Stimulated activated CD4-positive, alpha-beta T cell treated with anti-CD3 and anti-CD28 coated beads, Interleukin-12 subunit alpha, Interleukin-12 subunit beta, amount 100 ng/mL, for 48 hours (primary cell): ENCODE measurements around the gene STEAP4.
"Not testable (repeated sequence)": the region's sequence is repeated elsewhere in the genome, so short reads cannot be mapped to it uniquely, and the experiment has no call there.

Source experiments
- DNase-seq, 3 donors: peaks; one replicate each; pipeline ENCODE4 v3.0.0-alpha.2; 2020; ENCODE audit warnings: low read depth in 2 of 3, low spot score in 1 of 3

Gene STEAP4

DNA sequence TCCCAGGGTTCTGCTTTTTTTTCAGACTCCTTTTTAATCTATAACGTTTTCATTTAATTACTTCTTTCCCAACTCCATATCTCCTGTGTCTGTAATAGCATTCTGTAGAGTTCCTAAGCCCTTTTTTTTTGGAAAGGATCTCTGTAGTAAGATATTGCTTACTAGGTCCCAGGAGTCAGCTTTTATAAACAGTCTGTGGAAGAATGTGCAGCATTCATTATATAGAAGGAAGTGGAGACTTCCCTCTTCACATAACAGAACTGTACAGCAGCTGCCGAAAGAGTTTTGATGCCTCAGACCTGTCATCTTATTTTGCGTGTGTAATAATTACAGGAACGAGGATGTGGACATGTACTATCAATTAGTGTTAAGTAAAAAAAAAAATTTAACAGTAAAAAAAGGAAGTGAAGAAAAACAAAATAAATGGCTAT is 7.4 kb upstream of the STEAP4 start:
- no peak for DNase-seq

DNA sequence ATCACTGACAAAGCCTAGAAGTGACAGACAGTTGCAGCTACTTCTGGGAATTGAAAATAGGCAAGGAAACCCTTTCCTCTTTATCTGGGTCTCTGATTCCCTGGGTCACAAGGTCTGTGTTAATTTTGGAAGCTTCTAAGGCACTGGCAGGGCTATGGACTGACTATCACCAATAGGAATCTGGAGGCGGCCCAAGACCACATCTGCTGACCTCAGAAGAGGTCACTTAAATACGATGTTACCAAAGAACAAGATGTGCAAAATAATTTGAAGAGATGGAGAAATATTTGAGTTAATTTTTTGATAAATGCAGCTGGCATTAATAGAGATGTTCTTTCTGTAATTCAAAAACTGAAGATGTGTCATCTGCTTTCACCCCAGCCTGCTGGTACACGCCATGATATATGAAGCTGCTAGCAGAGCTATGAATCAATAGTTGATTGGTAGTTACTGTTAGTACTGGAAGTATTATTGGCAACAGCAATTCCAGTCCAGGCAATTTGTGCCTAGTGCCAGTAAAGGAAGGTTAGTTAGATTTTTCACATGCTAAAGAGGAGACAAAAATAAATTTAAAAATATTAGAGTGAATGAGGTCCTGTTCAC is 5.5 kb upstream of the STEAP4 start:
- no peak for DNase-seq

DNA sequence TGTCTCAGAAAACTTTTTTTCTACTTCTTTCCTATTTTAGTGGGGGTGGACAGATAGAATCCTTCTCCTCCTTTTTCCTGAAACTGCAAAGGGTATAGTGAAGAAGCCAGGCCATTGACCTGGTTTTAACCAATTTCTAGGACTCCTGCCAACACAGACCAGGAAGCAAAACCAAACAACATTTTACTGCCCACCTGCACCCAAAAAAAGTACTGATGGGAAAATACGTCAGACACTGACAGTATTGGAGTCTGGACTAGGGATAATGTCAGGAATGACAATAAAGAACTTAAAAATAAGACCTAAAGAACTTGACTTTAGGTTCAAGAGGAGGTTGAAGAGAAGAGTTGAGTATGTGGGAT is 5.0 kb upstream of the STEAP4 start:
- no peak for DNase-seq

DNA sequence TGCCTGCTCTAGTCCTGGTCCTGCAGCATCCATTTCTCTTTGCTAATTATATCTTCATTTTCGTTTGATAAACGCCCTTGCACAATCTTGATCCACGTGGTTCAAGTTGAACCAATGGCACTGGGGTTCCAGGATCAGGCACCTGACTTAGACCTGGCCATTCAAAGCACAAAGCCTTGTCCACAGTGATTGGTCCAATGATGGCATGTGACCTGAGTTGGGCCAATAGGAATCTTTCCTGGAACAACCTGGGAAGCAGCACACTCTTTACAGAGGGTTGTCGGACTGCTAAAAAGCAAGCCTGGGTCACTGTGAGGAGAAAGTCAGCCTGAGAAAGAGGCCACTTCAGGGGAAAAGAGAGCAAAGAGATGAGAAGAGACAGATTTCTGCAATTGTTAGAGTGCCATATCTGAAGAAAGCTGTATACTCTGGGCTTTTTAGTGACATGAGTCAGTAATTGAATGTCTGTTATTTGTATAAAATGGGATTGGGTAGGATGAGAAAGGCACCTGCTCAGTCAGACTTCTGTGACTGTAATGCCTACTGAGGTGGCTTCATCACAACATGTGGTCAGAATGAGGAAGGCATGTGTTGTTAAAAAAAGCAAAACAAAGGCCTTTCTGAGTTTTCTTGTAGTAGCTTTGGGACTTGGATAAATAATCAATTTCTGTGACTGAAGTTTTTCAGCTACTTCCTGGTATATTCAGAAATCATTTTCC is 4.4 kb upstream of the STEAP4 start:
- DNase-seq, result no peak

DNA sequence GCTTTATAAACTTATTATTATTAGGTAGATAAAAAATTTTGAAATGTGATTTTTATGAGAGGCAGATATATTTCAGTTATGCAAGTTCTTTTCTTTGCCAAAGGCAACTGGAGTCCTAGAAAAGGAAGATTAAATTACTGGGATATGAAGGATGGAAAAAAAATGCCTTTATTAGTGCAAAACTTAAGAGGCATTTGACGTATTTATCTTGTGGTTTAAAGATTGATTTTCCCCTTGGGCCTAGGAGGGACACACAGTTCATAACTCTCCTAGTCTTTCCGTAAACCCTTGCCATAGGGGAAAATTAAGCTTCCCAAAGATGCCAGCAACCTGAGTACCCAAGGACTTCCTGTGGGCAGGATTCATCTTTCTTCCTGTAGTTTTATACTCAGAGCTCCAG is 3.1 kb upstream of the STEAP4 start:
- no peak for DNase-seq

DNA sequence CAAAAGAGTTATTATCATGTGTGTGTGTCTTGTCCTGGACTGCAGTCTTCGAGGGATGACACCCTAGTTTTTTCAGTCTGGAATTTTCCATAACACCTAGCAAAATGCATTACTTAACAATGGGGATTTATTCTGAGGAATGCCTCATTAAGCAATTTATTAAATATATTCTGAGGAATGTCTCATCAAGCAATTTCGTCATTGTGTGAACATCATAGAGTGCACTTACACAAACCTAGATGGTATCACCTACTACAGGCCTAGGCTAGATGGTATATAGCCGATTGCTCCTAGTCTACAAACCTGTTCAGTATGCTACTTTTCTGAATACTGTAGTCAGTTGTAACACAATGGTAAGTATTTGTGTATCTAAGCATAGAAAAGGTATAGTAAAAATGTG is 1.1 kb upstream of the STEAP4 start:
- no peak for DNase-seq

DNA sequence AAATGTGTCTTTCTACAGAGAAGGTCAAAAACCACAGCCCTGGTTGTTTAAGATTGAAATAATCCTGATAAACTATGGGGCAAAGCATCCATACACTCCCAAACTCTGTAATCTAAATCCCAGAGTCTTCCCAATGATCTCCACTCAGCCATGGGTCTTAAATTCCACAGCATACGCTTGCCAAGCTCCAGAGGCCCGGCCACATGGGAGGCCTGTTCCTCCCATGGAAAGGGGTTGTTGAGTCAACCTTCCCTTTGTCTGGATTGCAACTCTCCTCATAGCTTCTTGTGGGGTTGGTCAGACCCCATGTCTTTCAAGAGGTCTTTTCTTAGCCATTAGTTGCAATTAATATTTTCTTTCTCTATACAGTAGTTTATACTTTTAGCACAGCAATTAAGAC is 718 bp upstream of the STEAP4 start:
- no peak for DNase-seq

DNA sequence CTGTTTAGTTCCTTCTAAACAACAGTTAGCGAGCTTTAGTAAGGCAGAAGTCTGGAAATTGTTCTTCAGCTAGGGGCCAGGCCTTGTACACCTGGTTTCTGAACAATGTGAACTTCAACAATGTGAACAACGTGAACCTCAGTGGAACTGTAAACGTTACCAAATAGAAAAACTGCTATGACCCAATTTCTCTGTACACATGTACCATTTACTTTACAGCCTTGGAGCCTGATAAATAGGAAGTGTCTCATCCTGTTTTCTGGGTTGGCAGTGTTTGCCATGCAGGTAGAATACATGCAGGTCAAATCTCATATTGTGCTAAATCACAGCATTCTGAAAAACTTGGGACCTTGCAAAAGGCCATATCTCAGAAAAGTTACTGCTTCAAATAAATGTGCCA is 1.6 kb downstream of the STEAP4 start:
- DNase-seq, result no peak

DNA sequence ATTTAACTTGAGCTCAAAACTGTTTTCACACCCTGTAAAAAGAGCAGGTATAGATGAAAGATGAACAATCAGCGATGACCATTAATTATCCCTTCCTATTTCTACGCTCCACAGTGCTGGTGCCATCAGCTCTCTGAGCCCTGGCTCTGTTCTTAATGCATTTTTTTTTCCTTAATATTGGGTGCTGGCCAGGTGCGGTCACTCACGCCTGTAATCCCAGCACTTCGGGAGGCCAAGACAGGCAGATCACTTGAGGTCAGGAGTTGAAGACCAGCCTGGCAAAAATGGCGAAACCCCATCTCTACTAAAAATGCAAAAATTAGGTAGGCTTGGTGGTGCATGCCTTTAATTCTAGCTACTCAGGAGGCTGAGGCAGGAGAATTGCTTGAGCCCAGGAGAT is 4.2 kb downstream of the STEAP4 start:
- DNase-seq, result no peak

DNA sequence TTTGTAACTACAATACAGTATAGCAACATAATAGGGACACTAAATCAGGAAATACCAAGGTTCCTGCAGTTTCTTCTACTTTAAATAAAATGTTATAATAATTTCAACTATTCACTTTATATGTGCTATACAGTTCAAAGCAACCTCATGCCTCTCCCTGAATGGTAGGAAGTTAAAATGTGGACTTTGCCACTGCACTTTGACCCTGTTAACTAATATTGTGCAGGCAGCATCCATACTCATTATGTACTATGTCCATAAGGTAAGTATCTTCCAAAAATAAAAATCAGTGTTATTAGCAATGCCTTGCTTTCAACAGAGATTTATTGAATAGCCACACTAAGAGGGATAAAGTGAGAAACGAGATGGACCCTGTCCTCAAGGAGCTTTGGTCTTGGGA is 4.8 kb downstream of the STEAP4 start:
- no peak for DNase-seq

DNA sequence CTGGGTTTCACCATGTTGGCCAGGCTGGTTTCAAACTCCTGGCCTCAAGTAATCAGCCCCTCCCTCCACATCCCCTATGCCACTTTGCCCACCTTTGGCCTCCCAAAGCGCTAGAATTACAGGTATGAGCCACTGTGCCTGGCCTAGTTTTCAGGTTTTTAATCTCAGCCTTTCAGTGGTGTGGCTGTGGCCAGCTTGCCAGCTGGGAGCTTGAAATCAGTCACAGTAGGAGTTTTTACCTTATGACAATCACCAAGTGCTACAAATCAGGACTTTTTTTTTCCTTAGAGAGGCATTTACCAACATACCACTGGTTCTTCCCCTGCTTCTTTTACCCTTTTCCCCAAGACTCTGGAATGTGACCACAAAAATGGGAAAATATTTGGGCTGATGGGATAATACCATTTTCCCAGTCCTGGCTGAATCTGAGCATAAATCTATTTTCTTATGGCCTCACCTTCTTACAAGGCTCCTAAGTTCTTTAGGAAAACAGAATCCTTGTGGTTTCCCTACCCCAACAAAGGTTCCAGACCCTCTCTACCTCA is 6.2 kb downstream of the STEAP4 start:
- DNase-seq, result no peak

DNA sequence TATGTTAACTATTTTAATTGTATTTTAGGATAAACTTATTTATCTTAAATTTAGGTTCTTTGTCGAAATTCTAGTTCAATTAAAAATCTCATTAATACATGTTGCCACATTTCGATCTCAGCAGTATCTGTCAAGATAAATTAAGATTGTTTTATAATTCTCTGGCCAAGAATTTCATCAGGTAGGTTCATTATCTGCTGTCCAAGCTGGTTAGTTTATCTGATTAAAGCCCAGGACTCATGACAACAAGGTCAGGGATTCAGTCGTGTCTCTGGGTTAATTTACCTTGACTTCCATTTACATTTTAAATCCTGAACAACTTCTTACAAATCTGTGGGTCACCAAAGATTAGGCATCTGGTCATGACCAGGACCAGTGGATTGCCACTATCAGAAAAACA is 7.6 kb downstream of the STEAP4 start:
- DNase-seq, result no peak

DNA sequence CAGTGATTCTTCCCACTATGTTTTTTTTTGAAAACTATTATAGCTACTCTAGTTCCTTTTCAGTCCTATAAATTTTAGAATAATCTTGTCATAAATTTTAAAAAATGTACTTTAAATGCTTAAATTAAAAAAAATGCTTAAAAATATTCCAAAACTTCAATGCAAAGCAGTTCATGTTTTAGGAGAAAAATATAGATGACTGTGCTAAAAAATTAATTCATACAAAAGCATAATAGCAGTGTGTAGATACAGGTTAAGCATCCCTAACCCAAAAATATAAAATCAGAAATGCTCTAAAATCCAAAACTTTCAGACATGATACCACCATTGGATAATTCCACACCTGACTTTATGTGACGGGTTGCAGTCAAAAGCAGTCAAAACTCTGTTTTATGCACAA is 12.8 kb downstream of the STEAP4 start:
- no peak for DNase-seq

DNA sequence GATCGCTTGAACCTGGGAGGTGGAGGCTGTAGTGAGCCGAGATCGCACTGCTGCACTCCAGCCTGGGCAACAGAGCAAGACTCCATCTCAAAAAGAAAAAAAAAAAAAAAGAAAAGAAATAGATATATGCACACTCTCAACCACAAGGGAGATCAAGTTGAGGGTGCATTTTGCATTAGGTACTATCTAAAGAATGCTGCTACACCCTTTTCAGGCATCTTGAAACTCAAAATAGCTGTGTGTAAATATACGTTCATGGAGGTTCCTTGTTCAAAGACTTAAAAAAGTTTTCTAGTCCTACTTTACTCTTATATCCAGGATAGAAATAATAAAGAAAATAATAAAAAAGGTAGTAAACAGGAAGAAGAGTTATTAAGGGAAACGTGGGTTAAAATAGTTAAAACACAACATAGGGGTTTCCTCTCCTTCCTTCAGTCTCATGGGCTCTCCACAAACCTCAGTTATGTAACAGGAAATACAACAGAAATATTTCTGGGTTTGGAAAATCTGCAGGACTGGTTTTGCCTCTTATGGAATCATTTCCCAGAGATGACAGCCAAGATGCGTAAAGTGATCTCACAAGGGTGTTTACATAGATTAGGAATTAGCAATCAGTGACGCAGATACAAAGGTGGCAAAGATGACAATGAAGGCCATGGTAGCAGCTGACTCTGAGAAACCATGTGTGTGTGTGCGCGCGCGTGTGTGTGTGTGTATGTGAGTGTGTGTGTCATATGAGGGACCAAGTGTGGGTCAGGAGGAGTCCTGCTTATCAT is 15.1 kb downstream of the STEAP4 start:
- no peak for DNase-seq

DNA sequence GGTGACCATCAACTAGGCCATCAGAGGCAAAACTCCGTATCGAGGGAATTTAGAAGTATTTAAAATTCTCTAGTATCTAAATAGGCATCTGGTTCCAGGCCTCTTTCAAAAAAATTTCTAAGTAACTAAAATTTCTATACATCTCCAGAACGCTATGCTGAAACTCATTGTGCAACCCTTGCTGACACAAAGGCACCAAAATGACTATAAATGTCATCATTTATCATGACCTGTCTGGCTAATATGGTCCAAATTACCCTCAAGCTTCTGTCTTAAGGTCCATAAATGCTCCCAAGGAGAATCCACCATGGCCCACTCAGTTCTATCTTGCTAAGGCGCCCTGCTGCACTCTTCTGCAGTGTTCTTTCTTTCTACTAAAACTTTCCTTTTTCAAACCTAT is 16.2 kb downstream of the STEAP4 start:
- no peak for DNase-seq

DNA sequence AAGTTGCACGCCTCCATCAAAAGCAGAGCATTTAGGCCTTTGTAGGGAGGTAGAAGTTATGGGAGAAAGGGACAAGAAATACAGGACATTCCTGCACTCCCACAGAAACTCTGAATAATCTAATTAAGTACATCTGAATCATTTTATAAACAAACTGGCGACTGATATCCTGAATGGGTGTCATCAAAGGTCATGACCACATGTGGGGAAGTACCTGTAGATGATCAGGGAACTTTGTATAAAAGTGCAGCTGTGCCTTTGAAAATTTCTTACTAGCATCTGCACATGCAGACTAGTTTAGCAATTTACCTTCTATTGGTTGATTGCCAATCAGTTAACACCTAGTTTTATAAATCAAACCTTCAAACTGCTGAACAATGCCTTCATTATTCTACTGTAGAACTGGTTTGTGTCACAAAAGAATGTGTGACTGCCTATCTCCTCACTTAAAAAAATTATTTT is 17.1 kb downstream of the STEAP4 start:
- no peak for DNase-seq

DNA sequence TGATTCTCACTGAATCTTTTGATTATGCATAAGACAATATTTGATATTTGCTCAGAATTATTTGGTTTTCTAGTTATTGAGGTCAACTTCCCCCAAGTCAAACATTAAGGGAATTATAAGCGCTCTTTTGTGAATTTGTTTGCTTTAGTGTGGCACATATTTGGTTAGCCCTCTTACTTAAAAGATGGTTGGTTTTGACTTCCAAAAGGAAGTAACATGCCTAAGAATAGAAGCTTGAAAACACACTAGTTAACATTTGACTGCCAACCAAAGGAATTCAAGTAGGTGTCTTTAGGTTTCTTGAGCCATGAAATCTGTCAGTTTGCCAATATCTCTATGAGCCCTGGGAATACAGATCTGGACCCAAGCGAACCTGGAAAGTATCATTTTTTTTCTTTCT is 24.9 kb downstream of the STEAP4 start:
- DNase-seq, result no peak

DNA sequence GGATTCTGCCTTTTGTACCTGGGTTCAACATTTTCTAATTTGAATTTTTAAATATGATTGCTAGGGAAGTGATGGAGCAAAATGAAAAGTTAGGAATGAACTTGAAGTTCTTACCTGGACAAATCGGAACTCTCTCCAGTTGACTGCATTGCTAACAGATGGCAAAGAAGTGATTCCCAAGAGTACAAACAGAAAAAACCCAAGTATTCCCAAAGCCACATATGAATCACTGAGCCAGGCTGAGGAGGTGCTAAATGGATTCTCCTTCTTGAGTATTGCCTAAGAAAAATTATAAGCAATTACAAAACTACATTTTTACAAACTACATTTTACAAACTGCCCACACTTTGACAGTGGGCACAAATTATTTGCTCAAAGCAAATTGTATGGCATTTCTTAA is 25.9 kb downstream of the STEAP4 start:
- DNase-seq, result no peak

DNA sequence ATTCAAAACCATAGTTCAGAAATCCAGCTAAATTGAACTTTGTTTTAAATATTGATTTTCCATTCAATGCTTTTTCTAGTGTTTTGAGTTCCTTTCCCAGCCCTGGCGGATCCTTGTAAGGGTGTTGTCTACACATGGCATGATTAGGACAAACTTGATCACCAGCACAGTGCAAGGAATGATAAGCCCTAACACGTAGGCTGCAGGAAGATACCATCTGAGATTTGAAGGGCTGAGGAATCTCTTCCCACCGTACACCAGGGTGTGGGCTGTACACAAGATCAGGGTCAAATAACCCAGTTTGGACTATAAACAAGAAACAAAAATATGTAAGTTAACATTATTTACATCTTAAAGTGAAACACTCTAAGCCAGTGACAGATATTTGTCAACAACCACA is 27.4 kb downstream of the STEAP4 start:
- DNase-seq, result no peak

DNA sequence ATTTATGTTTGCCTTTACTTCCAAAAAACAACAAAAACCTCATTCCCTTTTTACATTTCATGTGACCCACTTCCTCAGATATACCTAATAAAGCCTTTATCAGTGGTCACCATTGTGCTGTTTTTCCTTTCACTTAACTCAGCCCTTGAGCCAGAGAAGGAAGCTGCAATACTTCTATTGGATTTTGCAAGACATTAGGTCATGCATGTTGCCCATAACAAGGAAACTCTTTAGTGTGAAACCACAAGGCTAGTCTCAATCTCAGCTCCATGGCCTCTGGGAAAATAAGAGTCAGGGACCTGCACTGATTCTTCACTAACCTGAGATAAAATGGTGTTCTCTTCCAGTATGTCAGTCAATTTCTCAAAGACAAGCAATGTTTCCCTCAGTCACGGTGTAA is 27.8 kb downstream of the STEAP4 start:
- no peak for DNase-seq

DNA sequence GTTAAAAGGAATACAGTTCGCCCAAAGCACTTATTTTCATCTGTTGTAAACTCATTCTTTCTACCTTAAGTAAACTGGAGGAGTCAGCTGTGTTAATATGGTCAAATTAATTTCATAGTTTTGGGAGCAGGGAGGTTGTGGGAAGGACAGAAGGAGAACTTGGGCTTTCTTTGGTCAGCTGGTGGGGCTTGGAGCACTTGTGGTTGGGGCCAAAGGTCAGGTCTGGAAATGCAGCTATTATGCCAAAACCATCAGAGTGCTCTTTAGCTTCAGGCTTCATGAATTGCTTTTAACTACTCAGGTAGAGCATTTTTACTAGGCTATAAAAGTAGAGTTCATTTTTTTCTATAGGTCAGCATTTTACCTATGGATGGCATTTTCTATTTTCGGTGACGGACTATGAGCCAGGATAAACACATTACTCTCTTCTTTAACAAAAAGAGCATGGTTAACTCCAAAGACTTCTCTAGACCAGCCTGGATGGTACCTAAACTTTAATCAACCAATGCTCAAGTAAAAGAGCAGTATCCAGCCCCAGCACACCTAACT is 30.0 kb downstream of the STEAP4 start:
- no peak for DNase-seq

DNA sequence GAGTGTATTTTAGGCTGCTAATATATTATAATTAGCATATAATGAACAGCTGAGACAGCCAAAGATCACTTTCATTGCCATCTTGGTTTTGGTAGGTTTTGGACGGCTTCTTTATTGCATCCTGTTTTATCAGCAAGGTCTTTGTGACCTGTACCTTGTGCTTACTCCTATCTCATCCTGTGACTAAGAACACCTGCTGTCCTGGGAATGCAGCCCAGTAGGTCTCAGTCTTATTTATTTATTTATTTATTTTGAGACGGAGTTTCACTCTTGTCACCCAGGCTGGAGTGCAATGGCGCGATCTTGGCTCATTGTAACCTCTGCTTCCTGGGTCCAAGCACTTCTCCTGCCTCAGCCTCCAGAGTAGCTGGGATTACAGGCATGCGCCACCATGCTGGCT is 31.8 kb downstream of the STEAP4 start:
- DNase-seq, result not testable (repeated sequence)
